ENCODE measurements around the gene FAM153A.
"Not testable (repeated sequence)": the region's sequence is repeated elsewhere in the genome, so short reads cannot be mapped to it uniquely, and the experiment has no call there.

Gene FAM153A

DNA sequence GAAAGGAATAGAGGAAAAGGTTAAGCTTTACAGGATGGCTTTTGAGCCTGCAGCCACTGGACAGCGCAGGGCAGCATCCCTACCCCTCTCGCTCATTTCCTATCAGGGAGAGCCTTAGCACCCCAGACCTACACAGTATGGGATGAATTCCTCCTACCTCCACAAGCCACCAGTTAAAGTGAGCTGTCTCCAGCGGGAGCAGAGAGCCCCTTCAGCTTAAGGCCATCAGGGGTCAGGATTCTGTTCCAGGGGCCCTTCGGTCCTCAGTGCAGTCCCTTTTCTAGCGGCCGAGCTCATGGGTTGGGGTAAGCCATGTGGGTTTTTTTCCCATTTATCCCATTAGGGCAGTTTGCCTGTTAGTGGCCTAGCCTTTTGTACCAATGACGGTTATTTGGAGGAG is 89.7 kb downstream of the FAM153A start:
- not testable (repeated sequence) for H3K27me3 ChIP-seq (ENCODE audit: control insufficient read depth in 2 of 2, insufficient read depth in 2 of 2, low read length in 2 of 2); H3K4me1 ChIP-seq (ENCODE audit: control insufficient read depth in 2 of 2, insufficient read depth in 2 of 2, low read length in 2 of 2); H3K9ac ChIP-seq (ENCODE audit: low read depth in 1 of 2, low read length in 2 of 2); H3K9me3 ChIP-seq (ENCODE audit: control insufficient read depth in 2 of 2, low read length in 2 of 2); H3K4me3 ChIP-seq (ENCODE audit: low read length in 2 of 2); H3K27ac ChIP-seq (ENCODE audit: low read depth in 2 of 2, low read length in 2 of 2); H3K36me3 ChIP-seq (ENCODE audit: control insufficient read depth in 2 of 2, insufficient read depth in 2 of 2, low read length in 2 of 2)

DNA sequence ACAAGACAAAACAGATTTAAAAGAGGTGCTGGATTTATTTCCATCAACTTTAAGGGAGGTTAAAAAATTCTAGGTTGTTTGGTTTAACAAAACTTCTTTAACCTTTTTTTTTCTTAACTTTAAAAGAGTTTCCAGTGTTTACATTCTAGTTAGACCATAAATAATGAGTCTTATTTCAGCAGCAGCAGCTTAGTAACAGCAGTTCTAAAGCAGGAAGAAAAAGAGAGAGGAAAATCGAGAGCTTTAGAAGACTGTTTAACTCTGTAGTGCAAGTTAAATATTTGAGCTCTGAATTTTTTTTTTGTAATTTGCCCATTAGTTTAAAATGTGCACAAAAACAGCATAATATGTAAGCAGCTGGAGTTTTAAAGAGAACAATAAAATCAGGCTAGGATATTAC is 90.2 kb downstream of the FAM153A start:
- H3K27ac ChIP-seq (ENCODE audit: low read depth in 2 of 2, low read length in 2 of 2); H3K36me3 ChIP-seq (ENCODE audit: control insufficient read depth in 2 of 2, insufficient read depth in 2 of 2, low read length in 2 of 2); H3K4me3 ChIP-seq (ENCODE audit: low read length in 2 of 2); H3K27me3 ChIP-seq (ENCODE audit: control insufficient read depth in 2 of 2, insufficient read depth in 2 of 2, low read length in 2 of 2); H3K4me1 ChIP-seq (ENCODE audit: control insufficient read depth in 2 of 2, insufficient read depth in 2 of 2, low read length in 2 of 2); H3K9ac ChIP-seq (ENCODE audit: low read depth in 1 of 2, low read length in 2 of 2); H3K9me3 ChIP-seq (ENCODE audit: control insufficient read depth in 2 of 2, low read length in 2 of 2): not testable (repeated sequence)

DNA sequence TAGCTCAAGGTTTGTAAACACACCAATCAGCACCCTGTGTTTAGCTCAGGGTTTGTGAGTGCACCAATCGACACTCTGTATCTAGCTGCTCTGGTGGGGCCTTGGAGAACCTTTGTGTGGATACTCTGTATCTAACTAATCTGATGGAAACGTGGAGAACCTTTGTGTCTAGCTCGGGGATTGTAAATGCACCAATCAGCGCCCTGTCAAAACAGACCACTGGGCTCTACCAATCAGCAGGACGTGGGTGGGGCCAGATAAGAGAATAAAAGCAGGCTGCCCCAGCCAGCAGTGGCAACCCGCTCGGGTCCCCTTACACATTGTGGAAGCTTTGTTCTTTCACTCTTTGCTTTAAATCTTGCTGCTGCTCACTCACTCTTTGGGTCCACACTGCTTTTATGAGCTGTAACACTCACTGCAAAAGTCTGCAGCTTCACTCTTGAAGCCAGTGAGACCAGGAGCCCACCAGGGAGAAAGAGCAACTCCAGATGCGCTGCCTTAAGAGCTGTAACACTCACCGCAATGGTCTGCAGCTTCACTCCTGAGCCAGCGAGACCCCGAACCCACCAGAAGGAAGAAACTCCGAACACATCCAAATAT is 93.6 kb downstream of the FAM153A start:
- not testable (repeated sequence) for H3K9ac ChIP-seq (ENCODE audit: low read depth in 1 of 2, low read length in 2 of 2); H3K9me3 ChIP-seq (ENCODE audit: control insufficient read depth in 2 of 2, low read length in 2 of 2); H3K4me3 ChIP-seq (ENCODE audit: low read length in 2 of 2); H3K27me3 ChIP-seq (ENCODE audit: control insufficient read depth in 2 of 2, insufficient read depth in 2 of 2, low read length in 2 of 2); H3K4me1 ChIP-seq (ENCODE audit: control insufficient read depth in 2 of 2, insufficient read depth in 2 of 2, low read length in 2 of 2); H3K36me3 ChIP-seq (ENCODE audit: control insufficient read depth in 2 of 2, insufficient read depth in 2 of 2, low read length in 2 of 2); H3K27ac ChIP-seq (ENCODE audit: low read depth in 2 of 2, low read length in 2 of 2)

DNA sequence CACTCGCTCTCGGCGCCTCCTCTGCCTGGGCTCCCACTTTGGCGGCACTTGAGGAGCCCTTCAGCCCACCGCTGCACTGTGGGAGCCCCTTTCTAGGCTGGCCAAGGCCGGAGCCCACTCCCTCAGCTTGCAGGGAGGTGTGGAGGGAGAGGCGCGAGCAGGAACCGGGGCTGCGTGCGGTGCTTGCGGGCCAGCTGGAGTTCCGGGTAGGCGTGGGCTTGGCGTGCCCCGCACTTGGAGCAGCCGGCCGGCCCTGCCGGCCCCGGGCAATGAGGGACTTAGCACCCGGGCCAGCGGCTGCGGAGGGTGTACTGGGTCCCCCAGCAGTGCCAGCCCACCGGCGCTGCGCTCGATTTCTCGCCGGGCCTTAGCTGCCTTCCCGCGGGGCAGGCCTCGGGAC is 94.6 kb downstream of the FAM153A start:
- H3K27ac ChIP-seq (ENCODE audit: low read depth in 2 of 2, low read length in 2 of 2); H3K36me3 ChIP-seq (ENCODE audit: control insufficient read depth in 2 of 2, insufficient read depth in 2 of 2, low read length in 2 of 2); H3K4me1 ChIP-seq (ENCODE audit: control insufficient read depth in 2 of 2, insufficient read depth in 2 of 2, low read length in 2 of 2); H3K4me3 ChIP-seq (ENCODE audit: low read length in 2 of 2); H3K27me3 ChIP-seq (ENCODE audit: control insufficient read depth in 2 of 2, insufficient read depth in 2 of 2, low read length in 2 of 2); H3K9me3 ChIP-seq (ENCODE audit: control insufficient read depth in 2 of 2, low read length in 2 of 2); H3K9ac ChIP-seq (ENCODE audit: low read depth in 1 of 2, low read length in 2 of 2): not testable (repeated sequence)

DNA sequence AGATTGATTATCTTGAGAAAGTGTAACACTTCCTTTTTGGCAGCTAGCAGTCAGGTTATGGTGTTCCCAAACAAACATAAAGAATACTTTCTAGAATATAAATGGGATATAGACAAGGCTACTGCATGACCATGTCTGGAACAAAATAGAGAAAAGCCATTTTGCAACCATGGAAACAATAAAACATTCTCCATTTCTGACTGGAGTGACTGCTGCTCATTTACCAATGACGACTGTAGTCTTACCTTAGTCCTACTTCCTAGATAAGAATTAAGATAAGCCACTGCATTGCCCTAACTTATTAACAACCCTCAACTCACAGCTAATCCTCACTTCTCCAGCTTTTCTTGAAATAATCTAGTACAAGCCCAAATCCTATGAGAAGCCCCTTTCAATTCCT is 100.8 kb downstream of the FAM153A start:
- not testable (repeated sequence) for H3K9me3 ChIP-seq (ENCODE audit: control insufficient read depth in 2 of 2, low read length in 2 of 2)

More for the DNA sequence above, 100.8 kb downstream of the FAM153A start:
- H3K36me3 ChIP-seq (ENCODE audit: control insufficient read depth in 2 of 2, insufficient read depth in 2 of 2, low read length in 2 of 2); H3K4me1 ChIP-seq (ENCODE audit: control insufficient read depth in 2 of 2, insufficient read depth in 2 of 2, low read length in 2 of 2); H3K9ac ChIP-seq (ENCODE audit: low read depth in 1 of 2, low read length in 2 of 2); H3K27ac ChIP-seq (ENCODE audit: low read depth in 2 of 2, low read length in 2 of 2); H3K4me3 ChIP-seq (ENCODE audit: low read length in 2 of 2); H3K27me3 ChIP-seq (ENCODE audit: control insufficient read depth in 2 of 2, insufficient read depth in 2 of 2, low read length in 2 of 2): not testable (repeated sequence)
